ENCODE results near the gene IRAK3.
A peak's percentile ranks its signal among the peaks of the same experiment; 100 is the strongest.

The IRAK3 gene

DNA sequence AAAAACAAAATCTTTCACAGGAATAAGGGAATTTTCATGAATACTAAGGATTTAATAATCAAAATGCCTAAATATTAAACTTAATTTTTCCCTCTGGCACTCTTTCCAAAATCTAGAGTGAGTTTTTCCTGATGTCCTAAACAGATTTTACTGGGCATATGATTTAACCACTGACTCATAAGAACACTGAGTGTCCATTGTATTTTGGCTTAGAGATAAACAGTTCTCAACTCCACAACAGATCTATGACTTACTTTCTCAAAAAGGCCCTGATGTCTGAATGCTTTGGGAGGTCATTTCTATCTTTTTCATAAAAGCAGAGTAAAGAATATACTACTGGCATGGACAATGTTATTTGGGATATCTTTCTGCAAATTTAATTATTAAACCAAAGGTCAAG, 34.2 kb upstream of the IRAK3 start:
- H3K4me3 ChIP-seq (ENCODE audit: low read depth in 1 of 5, low read length in 5 of 5) = no peak overlapping the region
- H3K27ac ChIP-seq (ENCODE audit: low read depth, low read length) = no peak overlapping the region
- H3K27me3 ChIP-seq (ENCODE audit: control insufficient read depth in 5 of 5, insufficient read depth in 4 of 5, low read length in 5 of 5) = no peaks in the 10 kb centered on the region
- peak overlapping the region in 1 of 5 donors; percentile 11 for H3K9ac ChIP-seq (ENCODE audit: low read length in 5 of 5)
- H3K9me3 ChIP-seq (ENCODE audit: control insufficient read depth in 5 of 5, low read length in 5 of 5) = no peaks in the 10 kb centered on the region
- H3K4me1 ChIP-seq (ENCODE audit: control insufficient read depth in 5 of 5, insufficient read depth in 5 of 5, low read length in 5 of 5) = peaks cover 0 to 2% (median 0%) of the 10 kb centered on the region in 5 donors
- H3K36me3 ChIP-seq (ENCODE audit: control insufficient read depth in 5 of 5, insufficient read depth in 5 of 5, low read length in 5 of 5) = peaks cover 4 to 20% (median 9%) of the 10 kb centered on the region in 5 donors

DNA sequence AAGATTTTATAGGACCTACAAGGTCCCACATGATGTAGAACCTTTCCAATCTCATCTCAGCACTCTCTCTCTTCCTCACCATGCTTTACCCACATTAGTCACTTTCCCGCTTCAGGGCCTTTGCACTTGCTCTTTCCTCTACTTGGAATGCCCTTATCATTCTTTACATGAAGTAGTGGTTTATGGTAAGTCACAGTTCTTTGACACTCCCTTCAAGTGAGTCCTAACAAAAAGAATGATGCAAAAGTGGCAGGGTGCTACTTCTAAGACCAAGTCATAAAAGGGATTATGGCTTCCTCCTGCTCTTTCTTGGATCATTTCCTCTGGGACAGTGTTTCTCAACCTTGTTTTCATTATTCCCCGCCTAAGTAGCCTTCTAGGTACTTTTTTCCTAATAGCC, 32.4 kb upstream of the IRAK3 start:
- Histone ChIP-seq H3K9ac (ENCODE audit: low read length in 5 of 5) (no peak overlapping the region), H3K4me3 (ENCODE audit: low read depth in 1 of 5, low read length in 5 of 5) (no peak overlapping the region), H3K27me3 (ENCODE audit: control insufficient read depth in 5 of 5, insufficient read depth in 4 of 5, low read length in 5 of 5) (no peaks in the 10 kb centered on the region), H3K9me3 (ENCODE audit: control insufficient read depth in 5 of 5, low read length in 5 of 5) (no peaks in the 10 kb centered on the region), H3K27ac (ENCODE audit: low read depth, low read length) (no peak overlapping the region), H3K4me1 (ENCODE audit: control insufficient read depth in 5 of 5, insufficient read depth in 5 of 5, low read length in 5 of 5) (peaks cover 0 to 2% (median 0%) of the 10 kb centered on the region in 5 donors), H3K36me3 (ENCODE audit: control insufficient read depth in 5 of 5, insufficient read depth in 5 of 5, low read length in 5 of 5) (peaks cover 4 to 19% (median 10%) of the 10 kb centered on the region in 5 donors)

DNA sequence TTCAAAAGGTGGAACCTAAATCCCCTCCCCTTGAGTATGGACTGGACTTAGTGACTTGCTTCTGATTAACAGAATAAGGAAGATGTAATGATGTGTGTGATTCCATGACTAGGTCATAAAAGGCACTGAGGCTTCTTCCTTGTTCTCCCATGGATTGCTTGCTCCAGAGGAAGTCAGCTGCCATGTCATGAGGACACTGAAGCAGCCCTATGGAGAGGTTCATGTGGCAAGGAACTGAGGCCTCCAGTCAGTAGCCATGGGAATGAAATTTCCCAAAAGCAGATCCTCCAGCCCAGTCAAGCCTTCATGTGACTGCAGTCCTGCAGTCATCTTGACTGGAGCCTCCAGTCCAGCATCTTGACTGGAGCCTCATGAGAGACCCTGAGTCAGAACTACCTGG, 29.9 kb upstream of the IRAK3 start:
- Histone ChIP-seq H3K9ac (ENCODE audit: low read length in 5 of 5) (no peak overlapping the region), H3K4me1 (ENCODE audit: control insufficient read depth in 5 of 5, insufficient read depth in 5 of 5, low read length in 5 of 5) (peaks cover 0 to under 1% (median 0%) of the 10 kb centered on the region in 5 donors), H3K36me3 (ENCODE audit: control insufficient read depth in 5 of 5, insufficient read depth in 5 of 5, low read length in 5 of 5) (peaks cover 4 to 19% (median 10%) of the 10 kb centered on the region in 5 donors), H3K27me3 (ENCODE audit: control insufficient read depth in 5 of 5, insufficient read depth in 4 of 5, low read length in 5 of 5) (no peaks in the 10 kb centered on the region), H3K9me3 (ENCODE audit: control insufficient read depth in 5 of 5, low read length in 5 of 5) (no peaks in the 10 kb centered on the region), H3K4me3 (ENCODE audit: low read depth in 1 of 5, low read length in 5 of 5) (no peak overlapping the region), H3K27ac (ENCODE audit: low read depth, low read length) (no peak overlapping the region)

DNA sequence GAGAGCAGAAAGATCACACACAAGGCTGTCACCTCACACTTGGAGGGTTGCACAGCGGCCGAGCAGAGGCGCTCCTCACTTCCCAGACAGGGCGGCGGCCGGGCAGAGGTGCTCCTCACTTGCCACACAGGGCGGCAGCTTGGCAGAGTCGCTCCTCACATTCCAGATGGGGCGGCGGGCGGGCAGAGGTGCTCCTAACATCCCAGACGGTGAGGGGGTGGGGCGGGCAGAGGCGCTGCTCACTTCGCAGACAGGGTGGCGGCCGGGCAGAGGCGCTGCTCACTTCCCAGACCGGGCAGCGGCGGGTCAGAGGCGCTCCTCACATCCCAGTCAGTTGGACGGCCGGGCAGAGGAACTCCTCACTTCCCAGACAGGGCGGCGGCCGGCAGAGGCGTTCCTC, 28.3 kb upstream of the IRAK3 start:
- H3K4me1 ChIP-seq (ENCODE audit: control insufficient read depth in 5 of 5, insufficient read depth in 5 of 5, low read length in 5 of 5) = no peaks in the 10 kb centered on the region
- peaks cover 4 to 19% (median 10%) of the 10 kb centered on the region in 5 donors for H3K36me3 ChIP-seq (ENCODE audit: control insufficient read depth in 5 of 5, insufficient read depth in 5 of 5, low read length in 5 of 5)
- no peaks in the 10 kb centered on the region for H3K9me3 ChIP-seq (ENCODE audit: control insufficient read depth in 5 of 5, low read length in 5 of 5)
- no peak overlapping the region for H3K9ac ChIP-seq (ENCODE audit: low read length in 5 of 5)
- no peak overlapping the region for H3K4me3 ChIP-seq (ENCODE audit: low read depth in 1 of 5, low read length in 5 of 5)
- no peaks in the 10 kb centered on the region for H3K27me3 ChIP-seq (ENCODE audit: control insufficient read depth in 5 of 5, insufficient read depth in 4 of 5, low read length in 5 of 5)
- H3K27ac ChIP-seq (ENCODE audit: low read depth, low read length) = no peak overlapping the region

DNA sequence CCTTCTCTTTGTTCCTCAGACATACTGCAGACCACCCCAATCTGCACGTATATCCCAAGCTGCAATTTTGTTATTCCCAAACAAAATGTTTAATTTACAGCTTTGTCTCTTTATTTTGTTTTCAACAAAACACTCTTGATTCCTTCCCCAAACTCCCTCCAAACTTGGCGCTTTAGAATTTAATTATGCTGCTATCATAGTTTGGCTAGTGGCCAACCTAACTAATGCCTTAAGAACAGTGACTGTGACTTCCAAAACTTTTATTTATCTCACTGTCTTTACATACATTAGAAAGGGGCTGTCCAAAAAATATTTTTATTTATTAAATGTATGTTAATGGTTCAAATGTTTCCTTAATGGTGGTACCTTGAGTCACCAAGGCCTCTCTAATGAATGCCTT, 26.3 kb upstream of the IRAK3 start:
- H3K9me3 ChIP-seq (ENCODE audit: control insufficient read depth in 5 of 5, low read length in 5 of 5) = no peaks in the 10 kb centered on the region
- no peak overlapping the region for H3K4me3 ChIP-seq (ENCODE audit: low read depth in 1 of 5, low read length in 5 of 5)
- H3K9ac ChIP-seq (ENCODE audit: low read length in 5 of 5) = no peak overlapping the region
- H3K36me3 ChIP-seq (ENCODE audit: control insufficient read depth in 5 of 5, insufficient read depth in 5 of 5, low read length in 5 of 5) = peaks cover 6 to 19% (median 10%) of the 10 kb centered on the region in 5 donors
- no peaks in the 10 kb centered on the region for H3K27me3 ChIP-seq (ENCODE audit: control insufficient read depth in 5 of 5, insufficient read depth in 4 of 5, low read length in 5 of 5)
- H3K4me1 ChIP-seq (ENCODE audit: control insufficient read depth in 5 of 5, insufficient read depth in 5 of 5, low read length in 5 of 5) = peaks cover 0 to 8% (median 4%) of the 10 kb centered on the region in 5 donors
- no peak overlapping the region for H3K27ac ChIP-seq (ENCODE audit: low read depth, low read length)

DNA sequence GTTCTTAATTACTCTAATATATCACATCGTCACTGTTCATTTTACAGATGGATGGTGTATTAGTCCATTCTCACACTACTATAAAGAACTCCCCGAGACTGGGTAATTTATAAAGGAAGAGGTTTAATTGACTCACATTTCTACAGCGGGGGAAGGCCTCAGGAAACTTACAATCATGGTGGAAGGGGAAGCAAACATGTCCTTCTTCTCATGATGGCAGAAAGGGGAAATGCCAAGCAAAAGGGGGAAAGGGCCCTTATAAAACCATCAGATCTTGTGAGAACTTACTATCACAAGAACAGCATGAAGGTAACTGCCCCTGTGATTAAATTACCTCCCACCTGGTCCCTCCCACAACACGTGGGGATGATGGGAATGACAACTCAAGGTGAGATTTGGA, 25.7 kb upstream of the IRAK3 start:
- peaks cover 6 to 19% (median 10%) of the 10 kb centered on the region in 5 donors for H3K36me3 ChIP-seq (ENCODE audit: control insufficient read depth in 5 of 5, insufficient read depth in 5 of 5, low read length in 5 of 5)
- H3K27me3 ChIP-seq (ENCODE audit: control insufficient read depth in 5 of 5, insufficient read depth in 4 of 5, low read length in 5 of 5) = no peaks in the 10 kb centered on the region
- H3K4me3 ChIP-seq (ENCODE audit: low read depth in 1 of 5, low read length in 5 of 5) = no peak overlapping the region
- no peak overlapping the region for H3K27ac ChIP-seq (ENCODE audit: low read depth, low read length)
- H3K9ac ChIP-seq (ENCODE audit: low read length in 5 of 5) = no peak overlapping the region
- H3K4me1 ChIP-seq (ENCODE audit: control insufficient read depth in 5 of 5, insufficient read depth in 5 of 5, low read length in 5 of 5) = peaks cover 0 to 14% (median 8%) of the 10 kb centered on the region in 5 donors
- no peaks in the 10 kb centered on the region for H3K9me3 ChIP-seq (ENCODE audit: control insufficient read depth in 5 of 5, low read length in 5 of 5)

DNA sequence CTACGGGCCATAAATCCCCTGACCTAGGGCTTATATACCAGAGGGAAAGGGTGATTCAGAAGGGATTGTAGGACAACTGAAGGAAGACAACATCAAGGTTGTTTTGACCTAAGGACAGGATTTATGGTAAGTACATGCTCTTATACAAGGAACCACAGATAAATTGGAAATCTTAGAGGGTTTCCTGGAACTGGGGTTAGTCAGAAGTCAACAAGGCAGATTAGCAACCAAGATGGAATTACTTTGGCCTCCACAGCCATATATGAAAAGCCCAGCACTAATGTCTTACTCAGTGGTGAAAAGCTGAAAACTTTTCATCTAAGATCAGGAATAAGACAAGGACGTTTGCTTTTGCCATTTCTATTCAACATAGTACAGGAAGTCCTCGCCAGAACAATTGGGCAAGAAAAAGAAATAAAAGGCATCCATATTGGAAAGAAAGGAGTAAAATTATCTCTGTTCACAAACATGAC, 24.6 kb upstream of the IRAK3 start:
- H3K4me3 ChIP-seq (ENCODE audit: low read depth in 1 of 5, low read length in 5 of 5) = no peak overlapping the region
- no peak overlapping the region for H3K27ac ChIP-seq (ENCODE audit: low read depth, low read length)
- H3K4me1 ChIP-seq (ENCODE audit: control insufficient read depth in 5 of 5, insufficient read depth in 5 of 5, low read length in 5 of 5) = peaks cover 0 to 21% (median 14%) of the 10 kb centered on the region in 5 donors
- H3K36me3 ChIP-seq (ENCODE audit: control insufficient read depth in 5 of 5, insufficient read depth in 5 of 5, low read length in 5 of 5) = peaks cover 2 to 10% (median 6%) of the 10 kb centered on the region in 5 donors
- no peaks in the 10 kb centered on the region for H3K27me3 ChIP-seq (ENCODE audit: control insufficient read depth in 5 of 5, insufficient read depth in 4 of 5, low read length in 5 of 5)
- no peak overlapping the region for H3K9ac ChIP-seq (ENCODE audit: low read length in 5 of 5)
- no peaks in the 10 kb centered on the region for H3K9me3 ChIP-seq (ENCODE audit: control insufficient read depth in 5 of 5, low read length in 5 of 5)

DNA sequence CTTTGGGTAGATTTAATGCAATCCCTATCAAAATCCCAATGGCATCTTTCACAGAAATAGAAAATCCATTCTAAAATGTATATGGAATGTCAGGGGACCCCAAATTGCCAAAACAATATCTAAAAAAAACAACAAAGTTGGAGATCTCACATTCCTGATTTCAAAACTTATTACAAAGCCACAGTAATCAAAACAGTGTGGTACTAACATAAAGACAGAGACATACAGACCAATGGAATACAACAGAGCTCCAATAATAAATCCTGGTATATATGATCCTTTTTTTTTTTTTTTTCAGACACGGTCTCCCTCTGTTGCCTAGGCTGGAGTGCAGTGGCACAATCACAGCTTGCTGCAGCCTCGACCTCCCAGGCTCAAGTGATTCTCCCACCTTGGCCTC, 23.9 kb upstream of the IRAK3 start:
- Histone ChIP-seq H3K27ac (ENCODE audit: low read depth, low read length) (no peak overlapping the region), H3K4me1 (ENCODE audit: control insufficient read depth in 5 of 5, insufficient read depth in 5 of 5, low read length in 5 of 5) (peaks cover 0 to 21% (median 14%) of the 10 kb centered on the region in 5 donors), H3K27me3 (ENCODE audit: control insufficient read depth in 5 of 5, insufficient read depth in 4 of 5, low read length in 5 of 5) (no peaks in the 10 kb centered on the region), H3K9ac (ENCODE audit: low read length in 5 of 5) (no peak overlapping the region), H3K9me3 (ENCODE audit: control insufficient read depth in 5 of 5, low read length in 5 of 5) (no peaks in the 10 kb centered on the region), H3K36me3 (ENCODE audit: control insufficient read depth in 5 of 5, insufficient read depth in 5 of 5, low read length in 5 of 5) (peaks cover 0 to 6% (median 0%) of the 10 kb centered on the region in 5 donors), H3K4me3 (ENCODE audit: low read depth in 1 of 5, low read length in 5 of 5) (no peak overlapping the region)

DNA sequence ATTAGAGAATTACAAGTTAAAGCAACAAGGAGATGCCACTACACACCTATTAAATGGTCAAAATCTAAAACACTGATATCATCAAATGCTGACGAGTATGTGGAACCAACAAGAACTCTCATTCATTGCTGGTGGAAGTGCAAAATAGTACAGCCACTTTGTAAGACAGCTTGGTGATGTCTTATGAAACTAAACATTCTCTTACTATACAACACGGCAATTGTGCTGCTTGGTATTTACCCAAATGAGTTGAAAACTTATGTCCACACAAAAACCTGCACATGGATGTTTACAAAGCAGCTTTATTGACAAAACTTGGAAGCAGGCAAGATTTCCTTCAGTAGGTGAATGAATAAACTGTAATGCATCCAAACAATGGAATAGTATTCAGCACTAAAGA, 22.5 kb upstream of the IRAK3 start:
- H3K36me3 ChIP-seq (ENCODE audit: control insufficient read depth in 5 of 5, insufficient read depth in 5 of 5, low read length in 5 of 5) = peaks cover 0 to 6% (median 0%) of the 10 kb centered on the region in 5 donors
- no peaks in the 10 kb centered on the region for H3K9me3 ChIP-seq (ENCODE audit: control insufficient read depth in 5 of 5, low read length in 5 of 5)
- H3K9ac ChIP-seq (ENCODE audit: low read length in 5 of 5) = no peak overlapping the region
- H3K4me1 ChIP-seq (ENCODE audit: control insufficient read depth in 5 of 5, insufficient read depth in 5 of 5, low read length in 5 of 5) = peaks cover 0 to 21% (median 17%) of the 10 kb centered on the region in 5 donors
- no peaks in the 10 kb centered on the region for H3K27me3 ChIP-seq (ENCODE audit: control insufficient read depth in 5 of 5, insufficient read depth in 4 of 5, low read length in 5 of 5)
- no peak overlapping the region for H3K4me3 ChIP-seq (ENCODE audit: low read depth in 1 of 5, low read length in 5 of 5)
- no peak overlapping the region for H3K27ac ChIP-seq (ENCODE audit: low read depth, low read length)

DNA sequence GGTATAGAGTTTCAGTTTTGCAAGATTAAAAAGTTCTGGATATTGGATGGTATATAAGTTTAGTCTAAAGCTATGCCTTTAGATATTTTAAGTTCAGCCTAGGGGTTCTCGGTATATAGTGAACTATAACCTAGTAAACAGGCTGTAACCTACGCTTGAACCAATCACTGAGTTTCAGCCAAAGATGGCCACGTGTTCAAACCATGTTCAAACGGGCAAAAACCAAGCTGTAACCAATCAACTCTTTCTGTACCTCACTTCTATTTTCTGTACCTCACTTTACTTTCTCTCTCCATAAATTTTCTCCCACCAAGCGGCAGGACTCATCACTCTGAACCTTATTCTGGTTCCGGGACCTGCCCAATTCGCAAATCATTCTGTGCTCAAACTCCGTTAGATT, 20.6 kb upstream of the IRAK3 start:
- Histone ChIP-seq H3K9me3 (ENCODE audit: control insufficient read depth in 5 of 5, low read length in 5 of 5) (no peaks in the 10 kb centered on the region), H3K9ac (ENCODE audit: low read length in 5 of 5) (peak overlapping the region in 3 of 5 donors; percentile 88 to 95 (median 92)), H3K36me3 (ENCODE audit: control insufficient read depth in 5 of 5, insufficient read depth in 5 of 5, low read length in 5 of 5) (peaks cover 0 to 6% (median 0%) of the 10 kb centered on the region in 5 donors), H3K4me1 (ENCODE audit: control insufficient read depth in 5 of 5, insufficient read depth in 5 of 5, low read length in 5 of 5) (peaks cover 0 to 21% (median 17%) of the 10 kb centered on the region in 5 donors), H3K27me3 (ENCODE audit: control insufficient read depth in 5 of 5, insufficient read depth in 4 of 5, low read length in 5 of 5) (no peaks in the 10 kb centered on the region), H3K4me3 (ENCODE audit: low read depth in 1 of 5, low read length in 5 of 5) (peak overlapping the region; percentile 86 to 99 (median 95)), H3K27ac (ENCODE audit: low read depth, low read length) (peak overlapping the region; percentile 96)

Data from subcutaneous abdominal adipose tissue (tissue), 5 donors.